Epidermal melanocyte (primary cell): Measurements from ENCODE around the gene C1orf115.
"Not testable (repeated sequence)": the region's sequence is repeated elsewhere in the genome, so short reads cannot be mapped to it uniquely, and the experiment has no call there.

Experiments used
- DNase-seq: peaks from one replicate; pipeline ENCODE4 v3.0.0; 2011; ENCODE audit warnings: low spot score; ENCODE audit not compliant: insufficient read length

Gene C1orf115

DNA sequence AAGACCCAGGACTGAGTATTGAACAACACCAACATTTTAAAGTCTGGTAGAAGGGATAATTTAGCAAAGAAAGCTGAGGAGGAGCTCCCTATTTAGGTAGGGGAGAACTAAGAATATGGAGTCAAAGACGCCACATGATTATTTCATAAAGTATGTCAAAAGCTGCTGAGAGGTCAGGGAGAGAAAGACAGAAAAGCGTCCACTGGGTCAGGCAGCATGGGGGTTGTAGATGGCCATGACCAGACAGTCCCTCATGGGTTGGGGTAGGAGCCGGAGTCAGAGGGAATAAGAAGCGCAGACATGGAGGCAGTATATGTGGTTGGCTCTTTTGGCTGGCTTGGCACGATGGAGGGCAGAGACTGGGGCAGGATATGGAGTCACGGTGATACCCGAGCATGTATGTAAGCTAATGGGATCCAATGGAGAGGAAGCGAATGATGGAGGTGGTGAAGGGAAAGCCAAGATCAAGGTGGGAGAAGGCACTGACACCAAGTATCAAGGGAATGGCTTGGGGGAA lies 4.8 kb downstream of the C1orf115 start:
- DNase-seq = no peak

DNA sequence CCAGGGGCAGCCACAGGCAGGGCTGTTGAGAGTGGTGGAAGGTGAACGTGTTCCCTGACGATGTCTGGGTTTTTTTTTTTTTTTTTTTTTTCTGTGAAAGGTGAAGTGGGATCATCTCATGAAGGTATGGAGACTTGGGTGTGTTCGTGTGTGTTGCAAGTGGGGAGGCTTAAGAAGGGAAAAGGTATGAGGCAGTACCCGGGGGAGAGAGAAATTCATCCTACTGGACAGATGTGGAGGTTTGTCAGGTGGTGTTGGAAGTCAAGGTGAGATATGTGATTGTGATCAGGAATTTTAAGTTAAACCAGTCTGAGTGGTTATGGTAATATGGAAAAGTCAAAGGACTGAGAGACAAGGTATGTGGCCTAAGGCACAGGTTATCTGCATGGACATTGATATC lies 5.3 kb downstream of the C1orf115 start:
- DNase-seq = no peak

DNA sequence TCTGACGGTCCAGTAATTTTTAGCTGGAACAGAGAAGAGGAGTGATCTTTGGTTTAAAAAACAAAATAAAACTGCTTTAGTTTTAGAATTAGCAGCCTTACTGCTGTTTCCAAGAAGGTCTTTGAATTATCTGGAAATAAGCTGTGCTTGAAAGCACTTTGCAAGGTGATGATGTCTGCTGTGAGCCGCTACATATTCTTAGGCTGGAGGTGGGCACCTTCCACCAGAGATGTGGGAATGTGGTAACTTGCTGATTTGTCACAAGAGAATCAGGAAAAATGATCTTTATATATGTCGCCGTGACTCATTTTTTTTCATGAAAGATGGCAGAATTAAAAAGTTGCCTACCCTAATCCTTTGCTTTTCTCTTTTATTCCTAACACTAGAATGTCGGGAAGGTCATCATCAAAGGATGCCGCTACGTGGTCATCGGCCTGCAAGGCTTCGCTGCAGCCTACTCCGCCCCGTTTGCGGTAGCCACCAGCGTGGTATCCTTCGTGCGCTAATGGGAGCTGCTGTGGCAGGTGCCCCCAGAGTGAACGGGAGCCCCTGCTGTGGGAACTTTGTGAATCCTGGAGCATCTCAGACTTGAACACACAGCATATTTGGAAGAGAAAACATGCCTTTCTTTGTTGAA lies 6.2 kb downstream of the C1orf115 start:
- no peak for DNase-seq

DNA sequence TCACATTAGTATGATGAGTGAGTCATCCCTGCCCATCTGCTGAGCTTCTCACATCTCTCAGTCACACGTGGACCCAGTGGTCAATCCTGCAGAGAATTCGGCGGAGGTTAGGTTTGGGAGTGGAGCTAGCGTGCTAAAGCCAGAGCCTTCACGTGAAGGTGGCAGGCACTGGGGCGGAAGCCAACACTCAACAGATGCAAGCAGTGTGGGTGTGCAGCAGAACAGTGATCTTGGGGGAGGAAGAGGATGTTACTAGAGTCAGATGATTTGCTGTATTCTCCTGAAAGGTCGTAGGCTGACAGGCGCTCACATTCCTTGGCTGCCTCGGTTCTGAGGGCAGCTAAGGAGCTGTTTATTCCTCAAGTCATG lies 6.7 kb downstream of the C1orf115 start:
- DNase-seq = no peak

DNA sequence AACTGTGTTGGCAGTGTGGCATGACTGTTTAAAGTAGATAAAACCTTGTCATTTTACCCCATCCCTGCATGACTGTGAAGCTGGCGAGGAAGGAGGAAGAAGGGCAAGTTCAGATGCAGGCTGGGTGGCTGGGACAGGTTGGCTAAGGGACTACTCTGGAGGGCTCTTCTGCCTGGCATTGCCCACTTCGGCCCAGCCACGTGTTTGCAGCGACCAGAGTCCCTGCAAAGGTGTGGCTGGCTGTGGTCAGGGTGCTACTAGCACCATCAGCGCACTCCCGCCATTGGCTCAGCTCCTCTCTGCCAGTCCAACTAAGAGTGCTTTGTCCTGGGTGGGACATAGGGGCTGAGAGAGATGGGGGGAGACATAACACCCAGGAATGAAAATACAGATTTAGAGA lies 7.2 kb downstream of the C1orf115 start:
- DNase-seq = no peak

DNA sequence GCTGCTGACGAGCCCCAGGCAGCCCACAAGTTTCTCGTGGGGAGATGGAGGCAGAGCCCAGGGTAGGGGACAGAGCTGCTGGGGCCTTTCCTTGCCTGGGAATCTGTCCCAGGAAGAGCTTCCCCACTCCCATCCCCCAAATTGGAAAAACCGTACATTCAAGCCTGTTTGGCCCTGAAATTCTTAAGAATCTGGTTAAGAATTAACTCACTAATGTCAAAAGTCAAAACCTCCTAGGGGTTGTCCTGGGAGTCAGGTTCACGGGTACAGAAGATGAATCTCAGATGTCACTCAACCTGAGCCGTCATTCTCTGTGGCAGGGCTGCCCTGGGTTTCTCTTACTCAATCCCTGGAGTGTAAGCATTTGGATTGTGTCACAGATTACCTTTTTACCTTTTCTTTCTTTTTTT lies 8.4 kb downstream of the C1orf115 start:
- DNase-seq = no peak

DNA sequence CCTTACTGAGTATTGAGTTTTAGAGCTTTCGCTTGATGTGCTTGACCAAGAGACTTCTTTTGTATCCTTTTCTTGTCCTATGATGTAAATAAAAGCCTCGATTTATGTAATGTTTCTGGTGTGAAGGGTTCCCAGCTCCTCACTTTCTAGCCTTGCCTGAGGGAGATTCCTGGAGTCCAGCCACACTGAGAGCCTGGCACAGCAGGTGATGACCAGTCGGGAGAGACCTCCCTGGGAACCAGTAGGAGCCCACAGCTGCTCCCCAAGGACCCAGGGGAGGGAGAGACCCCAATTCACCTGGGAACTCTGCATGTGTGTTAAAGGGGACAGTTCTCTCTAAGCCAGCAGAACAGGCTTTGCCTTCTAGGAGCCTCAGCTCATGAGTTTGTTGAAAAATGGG lies 8.9 kb downstream of the C1orf115 start:
- DNase-seq = no peak

DNA sequence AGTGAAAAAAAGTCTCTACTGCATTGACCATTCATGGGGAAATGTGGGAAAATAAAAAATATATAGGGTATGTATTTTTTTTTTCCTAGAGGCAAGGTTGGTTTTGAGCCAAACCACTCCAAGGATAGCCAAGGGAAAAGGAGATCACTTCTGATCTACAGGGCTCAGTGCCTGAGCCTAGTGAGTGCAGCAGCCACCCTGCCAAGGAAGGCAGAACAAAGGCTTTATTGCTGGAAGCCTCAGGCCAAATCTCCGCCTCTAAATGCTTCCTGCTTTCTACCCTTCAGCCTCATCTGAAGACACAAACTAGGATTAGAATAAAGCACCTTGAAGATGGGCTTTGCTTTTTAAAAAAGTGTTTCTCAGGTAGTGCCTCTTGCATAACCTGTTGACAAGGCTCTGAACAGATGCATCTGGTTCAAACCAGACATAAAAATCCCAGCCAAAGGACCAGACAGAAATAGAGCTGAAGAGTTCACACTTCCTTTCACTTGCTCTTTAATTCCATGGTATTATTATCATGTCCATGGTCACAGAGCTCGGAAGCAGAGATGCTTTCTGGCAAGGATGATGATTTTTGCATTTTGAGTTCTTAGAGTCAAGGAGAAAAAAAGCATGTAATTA lies 10.5 kb downstream of the C1orf115 start:
- peak; percentile 45 for DNase-seq

DNA sequence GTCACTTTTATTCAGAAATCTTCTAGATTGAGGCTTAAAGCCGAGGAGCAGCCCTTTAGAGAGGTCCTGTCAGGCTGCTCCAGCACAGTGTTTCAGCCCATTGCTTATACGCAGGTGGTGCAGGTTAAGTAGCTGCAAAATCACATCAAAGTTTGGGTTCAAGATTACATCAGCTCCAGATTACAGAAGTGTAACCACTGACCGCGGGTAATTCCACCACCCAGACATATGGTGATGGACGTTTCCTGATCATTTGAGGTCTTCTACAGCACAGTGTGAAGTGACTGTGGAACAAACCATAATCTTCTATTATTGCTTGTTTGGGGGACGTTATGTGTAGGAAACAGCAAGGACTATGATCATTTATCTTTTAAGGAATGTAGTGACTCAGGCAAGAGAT lies 11.8 kb downstream of the C1orf115 start:
- no peak for DNase-seq

DNA sequence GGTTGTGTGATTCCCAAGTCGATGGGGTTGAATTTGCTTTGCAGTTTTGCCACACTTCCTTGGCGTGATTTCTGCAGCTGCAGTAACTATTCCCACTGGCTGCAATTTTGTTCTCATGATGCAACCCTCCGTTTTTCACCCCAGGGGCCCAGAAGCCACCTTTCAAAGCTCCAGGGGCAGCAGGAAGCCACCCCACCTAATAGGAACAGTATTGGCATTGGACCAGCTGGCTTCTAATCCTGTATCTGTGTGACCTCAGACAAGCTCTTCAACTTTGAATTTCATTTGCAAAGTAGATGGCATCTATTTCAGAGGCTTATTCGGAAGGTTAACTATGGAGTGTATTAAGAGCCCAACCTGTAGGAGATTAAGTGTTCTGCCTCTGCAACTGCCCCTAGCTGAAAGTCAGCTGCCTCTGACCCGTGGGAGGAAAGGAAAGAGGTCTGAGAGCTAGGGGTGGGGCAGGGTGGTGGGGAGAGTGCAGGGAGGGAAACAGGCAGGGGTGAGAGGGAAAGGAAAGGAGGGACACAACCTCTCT lies 12.6 kb downstream of the C1orf115 start:
- DNase-seq = no peak

DNA sequence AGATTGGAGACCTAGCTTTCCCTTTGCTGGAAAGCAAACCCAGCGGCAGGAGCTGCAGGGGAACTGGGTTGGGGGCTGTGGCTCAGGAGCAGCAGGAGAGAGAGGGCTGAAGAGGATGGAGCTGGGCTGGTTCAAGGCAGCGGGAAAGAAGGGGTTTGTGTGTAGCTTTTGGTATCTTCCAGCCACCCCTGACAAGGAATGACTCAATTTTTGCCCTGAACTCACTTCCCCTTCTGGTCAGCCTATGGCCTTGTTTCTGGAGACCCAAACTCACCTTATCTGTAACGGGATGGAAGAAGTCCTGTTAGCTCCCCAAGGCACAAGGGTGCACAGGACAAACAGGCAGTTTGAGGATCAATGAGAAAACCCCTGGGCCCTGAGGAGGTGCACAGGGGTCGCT lies 13.1 kb downstream of the C1orf115 start:
- DNase-seq = no peak

DNA sequence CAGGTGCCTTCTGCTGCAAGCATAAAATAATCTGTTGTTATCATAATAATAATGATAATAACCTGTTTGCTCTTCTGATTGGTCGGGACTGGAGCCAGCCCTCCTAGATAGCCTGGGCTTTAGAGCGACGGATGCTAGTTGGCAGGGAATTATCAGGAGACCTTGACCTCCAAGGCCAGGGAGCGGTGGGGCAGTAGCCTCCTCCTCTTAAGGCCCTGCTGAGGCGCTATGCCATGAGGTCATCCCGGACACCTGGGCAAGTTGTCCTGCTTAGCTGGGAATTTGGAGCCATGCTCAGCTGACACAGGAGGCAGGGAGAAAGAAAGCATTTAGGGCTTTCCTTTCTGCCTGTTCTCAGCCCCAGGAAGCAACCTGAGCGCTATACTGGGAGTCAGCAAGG lies 15.6 kb downstream of the C1orf115 start:
- no peak for DNase-seq

DNA sequence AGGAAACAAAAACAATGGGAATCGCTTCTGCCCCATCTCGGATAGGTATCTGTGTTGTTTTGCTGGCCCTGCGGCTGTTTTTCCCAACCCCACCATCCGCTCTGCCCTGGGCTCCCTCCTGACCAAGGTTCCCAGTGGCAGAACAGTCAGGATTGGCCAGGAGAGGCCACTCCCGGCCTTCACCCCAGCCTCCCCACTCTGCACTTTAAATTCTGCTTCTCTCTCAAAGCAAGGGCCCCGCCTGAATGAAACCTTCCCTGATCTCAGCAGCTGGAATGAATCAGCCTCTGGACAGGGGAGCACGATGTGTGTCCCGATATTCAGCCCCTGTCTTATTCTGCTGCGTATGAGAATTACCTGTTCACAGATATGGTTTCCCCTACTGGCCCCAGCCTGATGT lies 16.3 kb downstream of the C1orf115 start:
- DNase-seq = no peak

DNA sequence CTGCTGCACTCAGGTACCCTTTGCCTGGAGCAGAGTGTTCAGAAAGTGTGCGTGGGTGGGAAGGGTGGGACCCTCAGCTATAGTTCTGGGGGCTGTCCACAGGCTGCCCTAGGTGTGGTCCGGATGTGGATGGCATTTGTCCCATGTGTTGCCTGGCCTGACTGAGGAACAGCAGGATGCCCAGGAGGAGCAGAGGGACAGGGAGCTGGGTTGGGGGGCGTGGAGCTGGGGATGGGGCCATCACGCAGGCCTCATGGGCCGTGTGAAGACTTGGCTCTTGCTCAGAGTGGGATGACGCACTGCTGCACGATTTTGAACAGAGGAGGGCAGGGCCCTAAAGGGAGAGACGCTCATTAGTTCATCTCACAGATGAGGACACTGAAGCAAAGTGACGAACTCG lies 17.0 kb downstream of the C1orf115 start:
- no peak for DNase-seq

DNA sequence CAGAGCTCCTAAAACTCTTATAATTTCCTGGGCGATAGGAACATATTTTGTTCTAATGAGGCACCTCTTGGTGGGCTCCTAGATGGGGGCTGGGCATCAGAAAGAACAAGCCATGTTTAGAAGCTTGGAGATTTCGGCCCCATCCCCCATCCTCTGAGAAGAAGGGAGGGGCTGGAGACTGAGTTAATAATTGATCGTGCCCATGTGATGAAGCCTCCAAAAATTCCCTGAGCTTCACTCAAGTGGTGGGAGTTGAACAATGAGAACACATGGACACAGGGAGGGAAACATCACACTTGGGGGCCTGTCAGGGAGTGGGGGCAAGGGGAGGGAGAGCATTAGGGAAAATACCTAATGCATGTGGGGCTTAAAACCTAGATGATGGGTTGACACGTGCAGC lies 18.1 kb downstream of the C1orf115 start:
- DNase-seq = no peak

DNA sequence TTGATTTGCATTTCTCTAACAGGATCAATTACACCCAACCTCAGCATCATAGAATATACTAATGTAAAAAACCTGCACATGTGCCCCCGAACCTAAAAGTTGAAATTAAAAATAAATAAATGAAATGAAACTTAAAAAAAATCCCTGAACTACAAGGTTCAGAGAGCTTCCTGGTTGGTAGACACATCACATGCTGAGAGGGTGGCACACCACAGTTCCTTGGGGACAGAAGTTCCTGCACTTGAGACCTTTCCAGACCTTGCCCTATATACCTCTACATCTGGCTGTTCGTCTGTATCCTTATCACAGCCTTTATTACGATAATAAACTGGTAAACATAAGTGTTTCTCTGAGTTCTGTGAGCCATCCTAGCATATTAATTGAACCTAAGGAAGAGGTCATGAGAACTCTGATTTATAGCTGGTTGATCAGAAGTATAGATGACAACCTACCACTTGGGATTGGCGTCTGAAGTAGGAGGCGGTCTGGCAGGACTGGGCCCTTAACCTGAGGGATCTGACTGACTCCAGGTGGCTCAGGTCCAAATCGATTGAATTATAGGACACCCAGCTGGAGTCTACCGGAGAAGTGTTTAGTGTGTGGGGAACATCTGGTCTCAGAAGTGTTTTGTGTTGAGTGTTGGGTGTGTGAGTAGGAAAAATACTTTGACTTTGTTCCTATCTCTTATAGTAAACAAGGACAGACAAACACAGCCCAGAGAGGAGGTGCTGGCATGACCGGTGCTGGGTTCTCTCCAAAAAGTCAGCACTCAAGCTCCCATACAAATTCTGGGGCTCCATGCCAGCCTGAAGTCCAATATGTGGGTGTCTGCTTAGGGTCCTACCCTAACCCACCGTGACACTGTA lies 19.0 kb downstream of the C1orf115 start:
- no peak for DNase-seq

DNA sequence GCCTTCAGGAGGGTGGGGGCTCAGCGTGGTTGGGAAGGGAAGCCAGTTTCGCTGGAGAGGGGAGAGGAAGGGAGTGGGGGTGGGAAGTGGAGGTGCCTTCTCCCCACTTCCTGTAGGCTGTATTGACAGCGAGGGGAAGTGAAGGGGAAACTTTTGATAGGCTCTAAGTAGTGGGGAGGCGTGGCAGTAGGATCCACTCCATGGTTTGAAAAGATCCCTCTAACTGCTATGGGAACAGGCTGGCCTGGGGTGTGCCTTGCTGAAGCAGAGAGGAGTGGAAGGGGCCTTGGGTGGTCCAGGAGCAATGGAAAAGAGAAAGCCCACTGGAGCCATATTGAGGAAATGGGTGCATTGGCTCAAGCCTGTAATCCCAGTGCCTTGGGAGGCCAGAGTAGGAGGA lies 20.2 kb downstream of the C1orf115 start:
- DNase-seq = no peak

DNA sequence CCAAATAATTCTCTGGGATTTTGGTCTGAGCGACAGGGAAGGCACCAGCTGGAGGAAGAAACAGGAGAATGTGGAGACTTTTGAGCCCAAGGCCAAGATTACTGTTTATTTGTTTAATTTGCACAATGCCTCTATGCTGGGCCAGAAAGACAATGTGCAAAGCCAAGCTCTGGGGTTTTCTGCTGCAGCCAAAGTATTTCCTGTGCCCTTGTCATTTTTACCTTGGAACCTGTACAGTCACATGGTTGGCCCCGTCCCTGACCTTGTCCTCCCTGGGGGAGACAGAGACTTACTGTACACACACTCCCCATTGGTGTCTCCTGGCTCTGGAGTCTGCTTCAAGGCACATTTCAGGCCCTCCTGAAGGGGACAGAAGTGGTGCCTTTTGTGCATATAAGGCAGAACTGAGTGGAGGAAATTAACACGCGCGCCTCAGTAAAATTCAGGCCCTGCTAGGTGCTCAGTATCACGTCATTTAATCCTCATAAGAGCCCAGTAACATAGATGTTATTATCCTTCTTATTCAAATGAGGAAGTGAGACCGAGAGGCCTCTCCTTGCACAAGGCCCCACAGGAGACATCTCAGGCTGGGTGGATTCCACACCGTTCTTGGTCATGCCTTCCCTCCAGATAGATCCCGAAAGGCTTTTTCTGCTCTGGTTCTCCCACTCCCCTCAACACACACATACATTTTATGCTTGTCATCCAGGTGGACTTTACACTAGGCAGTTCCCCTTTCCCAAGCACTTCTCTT lies 21.1 kb downstream of the C1orf115 start:
- DNase-seq = no peak

DNA sequence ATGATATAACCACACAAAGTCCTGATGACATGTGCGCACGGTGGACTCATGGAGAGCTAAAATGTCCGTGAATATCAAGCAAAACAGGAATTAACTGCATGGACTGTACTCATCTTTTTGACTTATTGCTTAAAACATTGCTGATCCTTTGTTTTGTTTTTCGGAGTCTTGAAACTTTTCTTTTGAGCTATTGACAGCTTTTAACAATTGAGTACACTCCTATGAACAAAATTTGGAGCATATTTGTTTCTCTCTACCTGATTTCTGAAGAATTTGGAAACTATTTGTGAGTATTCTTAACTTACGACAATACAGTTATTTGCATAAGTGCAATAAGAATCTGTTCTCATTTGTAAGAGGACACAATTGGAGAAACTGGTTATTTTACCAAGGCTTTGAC lies 25.8 kb downstream of the C1orf115 start:
- not testable (repeated sequence) for DNase-seq

DNA sequence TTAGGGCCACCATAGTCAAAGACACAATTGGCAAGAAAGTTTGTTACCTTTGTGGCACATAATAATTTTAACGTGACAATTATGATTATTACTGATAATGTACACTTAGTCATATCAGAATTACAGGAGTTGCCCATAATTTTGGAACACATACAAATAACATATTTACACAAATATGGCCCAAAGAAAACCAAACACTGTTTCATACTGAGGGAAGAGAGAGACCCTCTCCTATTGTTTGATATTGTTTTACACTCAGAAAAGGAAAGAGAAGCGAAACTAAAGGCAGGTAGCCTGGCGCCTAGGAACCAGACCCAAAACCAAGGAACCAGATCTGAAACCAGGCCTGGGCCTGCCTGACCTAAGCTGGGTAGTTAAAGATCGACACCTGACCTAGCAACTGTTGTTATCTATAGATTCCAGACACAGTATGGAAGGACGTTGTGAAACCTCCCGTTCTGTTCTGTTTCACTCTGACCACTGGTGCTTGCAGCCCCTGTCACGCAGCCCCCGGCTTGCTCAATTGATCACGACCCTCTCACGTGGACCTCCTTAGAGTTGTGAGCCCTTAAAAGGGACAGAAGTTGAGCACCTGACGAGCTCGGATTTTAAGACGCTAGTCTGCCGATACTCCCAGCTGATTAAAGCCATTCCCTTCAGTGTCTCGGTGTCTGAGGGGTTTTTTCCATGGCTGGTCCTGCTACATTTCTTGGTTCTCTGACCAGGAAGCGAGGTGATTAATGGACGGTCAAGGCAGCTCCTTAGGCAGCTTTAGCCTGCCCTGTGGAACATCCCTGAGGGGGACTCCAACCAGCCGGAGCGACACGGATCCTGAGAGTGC lies 27.9 kb downstream of the C1orf115 start:
- DNase-seq = no peak

DNA sequence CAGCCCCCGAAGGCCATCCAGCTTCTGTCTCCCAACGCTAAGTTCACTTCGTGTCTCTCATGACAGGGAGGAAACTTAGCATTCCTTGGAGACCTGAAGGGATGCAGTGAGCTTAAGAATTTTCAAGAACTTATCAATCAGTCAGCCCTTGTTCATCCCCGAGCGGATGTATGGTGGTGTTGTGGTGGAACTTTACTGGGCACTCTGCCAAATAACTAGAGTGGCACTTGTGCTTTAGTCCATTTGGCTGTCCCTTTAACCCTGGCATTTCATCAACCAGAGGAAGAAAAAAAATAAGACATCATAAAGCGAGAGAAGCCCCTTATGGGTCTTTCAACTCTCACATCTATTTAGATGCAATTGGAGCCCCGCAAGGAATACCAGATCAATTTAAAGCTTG lies 31.1 kb downstream of the C1orf115 start:
- not testable (repeated sequence) for DNase-seq
